GM21786 (cell line): ENCODE measurements around the gene LRRTM4.
"Not testable (repeated sequence)": the region's sequence is repeated elsewhere in the genome, so short reads cannot be mapped to it uniquely, and the experiment has no call there.

Source experiments
- ATAC-seq: cut with Tn5 transposase; IDR thresholded peaks from one replicate; pipeline ENCODE4 v1.9.1; 2021; ENCODE audit not compliant: unreplicated experiment

Gene LRRTM4

DNA sequence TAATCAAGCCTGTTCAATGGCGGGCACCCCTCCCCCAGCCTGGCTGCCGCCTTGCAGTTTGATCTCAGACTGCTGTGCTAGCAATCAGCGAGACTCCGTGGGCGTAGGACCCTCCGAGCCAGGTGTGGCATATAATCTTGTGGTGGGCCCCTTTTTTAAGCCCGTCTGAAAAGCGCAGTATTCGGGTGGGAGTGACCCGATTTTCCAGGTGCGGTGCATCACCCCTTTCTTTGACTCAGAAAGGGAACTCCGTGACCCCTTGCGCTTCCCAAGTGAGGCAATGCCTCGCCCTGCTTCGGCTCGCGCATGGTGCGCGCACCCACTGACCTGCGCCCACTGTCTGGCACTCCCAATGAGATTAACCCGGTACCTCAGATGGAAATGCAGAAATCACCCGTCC is 740.9 kb downstream of the LRRTM4 start:
- not testable (repeated sequence) for ATAC-seq

DNA sequence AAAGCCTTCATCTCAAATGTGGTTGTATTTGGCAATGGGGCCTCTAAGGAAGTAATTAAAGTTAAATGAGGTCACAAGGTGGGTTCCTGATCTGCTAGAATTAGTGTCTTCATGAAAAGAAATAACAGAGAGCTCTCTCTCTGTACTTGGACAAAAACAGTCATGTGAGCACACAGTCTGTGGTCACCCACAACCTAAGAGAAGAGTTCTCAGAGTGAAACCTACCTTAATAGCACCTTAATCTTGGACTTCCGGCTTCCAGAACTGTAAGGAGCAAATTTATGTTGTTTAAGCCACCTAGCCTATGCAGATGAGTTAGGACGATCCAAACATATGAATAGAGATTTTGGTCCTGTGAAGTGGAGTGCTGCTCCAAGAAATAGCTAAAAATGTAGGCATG is 758.9 kb downstream of the LRRTM4 start:
- ATAC-seq = no peak

DNA sequence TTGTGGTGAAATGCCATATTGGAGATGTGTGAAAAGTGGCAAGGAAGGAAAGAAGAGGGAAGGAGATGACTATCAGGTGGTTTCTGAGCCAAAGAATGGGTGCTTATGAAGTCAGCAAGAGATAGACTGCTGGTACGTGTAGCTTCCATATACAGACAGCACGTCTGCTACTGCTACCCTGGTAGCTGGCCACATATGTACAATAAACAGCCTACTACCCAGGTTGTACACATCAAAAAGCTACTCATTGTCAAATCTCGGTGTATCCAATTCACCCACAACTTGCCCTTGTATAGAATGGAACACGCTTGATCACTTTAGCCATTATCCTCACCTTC is 761.8 kb downstream of the LRRTM4 start:
- no peak for ATAC-seq

DNA sequence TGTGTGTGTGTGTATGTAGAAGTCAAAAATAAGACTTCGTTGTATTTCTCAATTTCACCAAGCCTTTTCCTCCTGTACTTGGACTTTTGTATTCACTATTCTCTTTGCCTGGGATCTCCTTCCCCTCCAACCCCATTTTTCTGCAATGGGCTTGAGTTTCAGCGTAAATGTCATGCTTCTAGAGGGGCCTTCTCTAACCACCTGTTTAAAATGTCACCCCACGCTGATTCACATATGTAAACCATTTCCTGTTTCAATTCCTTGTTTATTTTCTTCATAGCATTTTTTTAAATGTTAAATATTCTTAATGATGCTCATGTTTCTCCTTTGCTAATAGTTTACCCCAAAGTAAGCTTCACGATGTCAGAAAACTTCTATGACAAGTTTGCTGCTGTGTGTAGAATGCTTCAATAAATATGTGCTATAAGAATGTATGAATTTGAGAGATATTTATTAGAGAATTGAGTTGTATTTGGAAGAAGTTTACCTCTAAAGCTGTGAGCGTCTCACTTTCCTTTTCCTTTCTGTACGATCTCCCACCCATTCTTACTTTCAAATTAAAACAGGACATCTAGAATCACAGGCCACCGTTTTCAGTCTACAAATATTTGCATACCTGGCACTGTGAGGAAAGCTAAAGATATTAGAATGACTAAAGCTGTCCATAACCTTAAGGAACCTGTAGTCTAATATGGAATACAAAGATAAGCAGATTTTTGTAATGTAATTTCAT is 762.4 kb downstream of the LRRTM4 start:
- ATAC-seq = no peak

DNA sequence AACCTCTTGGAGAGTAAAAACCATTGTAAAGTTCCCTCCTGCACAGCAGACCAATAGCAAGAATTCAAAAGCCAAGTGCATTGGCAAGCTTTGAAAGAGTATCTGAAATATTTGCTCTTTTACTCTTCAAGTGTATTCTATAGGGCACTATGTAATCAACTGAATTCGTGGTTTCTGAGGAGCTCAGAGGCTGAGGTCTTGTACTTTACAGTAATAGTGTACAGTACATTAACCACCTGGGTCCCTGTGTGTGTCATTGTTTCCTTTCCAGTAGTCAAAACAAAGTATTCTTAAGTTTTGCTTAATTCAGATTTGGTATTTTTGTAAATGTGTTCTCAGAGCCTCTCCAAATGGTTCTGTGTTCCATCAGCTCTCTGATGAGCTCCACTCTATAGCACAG is 769.7 kb downstream of the LRRTM4 start:
- ATAC-seq = no peak

DNA sequence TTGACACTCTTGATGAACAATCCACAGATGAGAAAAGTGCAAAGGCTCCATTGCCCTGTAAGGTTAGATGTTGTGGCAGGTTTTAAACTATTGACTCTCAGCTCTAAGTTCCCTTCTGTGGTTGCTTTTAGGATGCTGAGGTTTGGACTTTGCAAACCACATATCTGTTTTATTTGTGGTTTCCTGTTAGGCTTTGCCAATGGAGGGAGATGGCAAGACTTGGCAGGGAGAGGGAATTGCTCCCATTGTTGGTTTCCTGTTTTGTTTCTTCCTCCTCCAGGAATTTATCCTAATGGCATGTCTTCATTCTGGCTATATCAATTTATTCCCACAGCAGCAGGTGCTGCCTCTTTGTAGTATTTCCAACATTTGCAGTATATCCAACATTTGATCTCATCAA is 772.3 kb downstream of the LRRTM4 start:
- no peak for ATAC-seq

DNA sequence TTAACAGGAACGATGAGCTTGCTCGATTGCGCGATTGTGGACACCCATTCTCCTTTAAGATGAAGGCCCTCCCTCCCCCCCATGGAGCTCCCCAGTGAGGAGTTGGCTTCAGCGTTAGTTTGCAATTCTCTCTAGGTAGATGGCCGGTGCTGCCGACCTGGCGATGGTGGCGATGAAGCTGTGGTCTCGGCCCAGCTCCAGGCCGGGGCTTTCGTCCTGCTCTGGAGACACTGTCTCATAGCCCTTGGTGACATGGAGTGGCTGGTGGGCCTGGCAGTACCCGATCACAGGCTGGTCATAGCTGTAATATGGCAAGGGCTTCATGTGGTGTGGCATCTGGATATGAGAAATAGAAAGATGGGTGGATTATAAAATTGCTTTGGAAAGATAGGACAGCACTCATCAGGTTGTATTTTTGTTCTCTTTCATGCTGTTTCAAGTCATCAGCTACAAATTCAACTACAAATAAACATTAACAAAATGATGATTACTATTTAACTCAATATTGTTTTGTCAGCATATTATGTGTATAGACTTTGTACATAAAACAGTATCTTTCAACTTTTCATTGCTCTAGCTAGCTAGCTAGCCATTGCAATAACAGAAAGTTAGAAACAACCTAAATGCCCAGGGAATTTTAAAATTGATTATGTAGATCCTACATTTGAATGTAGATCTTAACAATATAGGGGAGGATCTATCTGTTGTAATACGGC is 773.4 kb downstream of the LRRTM4 start:
- no peak for ATAC-seq

DNA sequence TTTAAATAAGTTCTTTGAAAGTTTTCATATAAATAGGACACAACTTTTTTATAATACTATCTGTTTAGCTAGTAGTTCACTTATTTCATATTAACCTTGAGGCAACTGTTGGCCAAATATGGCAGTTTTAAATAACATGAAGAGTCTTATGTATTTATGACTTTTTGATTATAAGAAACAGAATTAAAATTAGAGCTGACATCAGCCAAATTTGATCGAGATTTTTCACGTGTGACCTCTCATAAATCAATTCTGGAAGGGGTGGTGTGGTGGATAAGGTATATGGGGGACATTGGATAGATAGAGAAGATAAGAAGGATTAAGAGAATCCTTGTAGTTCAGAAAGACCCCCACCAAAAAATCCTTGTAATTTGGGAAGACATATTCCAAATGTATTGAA is 776.6 kb downstream of the LRRTM4 start:
- ATAC-seq = no peak

DNA sequence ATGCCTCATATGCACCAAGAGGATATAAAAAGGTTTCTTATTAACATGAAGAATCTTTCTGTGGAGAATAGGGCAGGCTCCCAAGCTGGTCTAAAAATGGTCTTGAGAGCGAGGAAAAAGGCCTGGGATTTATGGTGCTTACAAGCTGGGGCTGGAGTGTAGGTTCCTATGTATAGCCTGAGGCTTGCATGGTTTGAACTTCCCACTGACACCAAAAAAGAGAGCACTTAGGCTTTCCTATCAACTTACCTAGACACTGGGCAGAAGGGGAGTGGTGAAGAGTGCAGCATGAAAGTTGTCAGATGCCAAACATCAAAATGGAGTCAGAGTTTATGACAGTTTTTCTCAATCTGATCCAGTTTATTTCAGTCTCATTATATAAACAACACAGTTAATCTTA is 784.6 kb downstream of the LRRTM4 start:
- ATAC-seq = no peak

DNA sequence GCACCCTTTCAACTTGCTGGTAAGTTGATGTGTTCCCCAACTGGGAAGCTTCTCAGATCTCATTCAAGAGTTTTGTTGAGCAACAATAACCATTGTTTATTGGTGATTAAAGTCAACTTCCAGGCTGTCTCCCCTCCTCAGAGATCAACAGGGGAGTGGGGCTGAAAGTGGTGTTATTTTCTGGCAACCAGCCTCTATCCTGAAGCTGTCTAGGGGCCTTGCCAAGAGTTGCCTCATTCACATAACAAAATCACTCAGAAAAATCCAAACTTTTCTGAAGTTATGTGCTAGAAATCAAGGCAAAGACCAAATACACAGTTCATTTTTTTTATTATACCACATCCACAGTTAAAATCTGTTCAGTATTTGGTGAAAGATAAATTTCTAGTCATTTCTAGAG is 788.4 kb downstream of the LRRTM4 start:
- no peak for ATAC-seq

DNA sequence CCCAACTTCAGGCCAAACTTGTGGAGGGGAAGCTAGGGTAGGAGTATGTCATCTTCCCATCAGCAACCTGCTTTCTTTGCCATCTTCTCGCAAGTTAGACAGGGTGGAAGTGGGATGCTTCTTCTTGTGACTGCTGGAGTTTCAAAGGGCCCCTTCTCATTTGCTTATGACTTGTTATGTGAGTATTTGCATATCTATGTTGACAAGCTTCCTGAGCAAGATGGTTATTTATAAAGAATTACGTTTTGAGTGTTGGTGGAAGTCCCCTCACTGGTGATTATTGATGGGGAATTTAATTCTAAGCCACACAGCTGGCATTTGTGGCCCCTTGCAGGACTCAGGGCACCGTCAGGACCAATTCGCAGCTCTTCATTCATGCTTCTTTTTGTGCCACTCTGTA is 791.0 kb downstream of the LRRTM4 start:
- ATAC-seq = no peak

DNA sequence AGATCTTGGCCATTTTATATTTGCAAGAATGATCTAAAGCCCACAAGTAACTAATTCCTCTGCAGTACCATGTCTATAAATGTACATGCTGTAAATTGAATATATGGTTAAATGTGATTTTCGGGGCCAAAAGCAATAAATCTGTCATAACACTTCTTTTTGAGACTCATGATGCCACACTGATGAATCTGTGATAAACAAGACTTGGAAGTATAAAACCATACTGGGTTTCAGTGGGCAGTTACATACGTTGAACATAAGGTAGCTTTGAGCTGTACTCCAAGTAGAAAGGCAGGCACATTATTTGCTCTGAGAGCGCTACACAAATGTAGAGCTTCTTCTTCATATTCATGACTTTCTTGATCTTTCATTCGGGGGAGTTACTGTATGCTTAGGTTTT is 792.2 kb downstream of the LRRTM4 start:
- ATAC-seq = no peak

DNA sequence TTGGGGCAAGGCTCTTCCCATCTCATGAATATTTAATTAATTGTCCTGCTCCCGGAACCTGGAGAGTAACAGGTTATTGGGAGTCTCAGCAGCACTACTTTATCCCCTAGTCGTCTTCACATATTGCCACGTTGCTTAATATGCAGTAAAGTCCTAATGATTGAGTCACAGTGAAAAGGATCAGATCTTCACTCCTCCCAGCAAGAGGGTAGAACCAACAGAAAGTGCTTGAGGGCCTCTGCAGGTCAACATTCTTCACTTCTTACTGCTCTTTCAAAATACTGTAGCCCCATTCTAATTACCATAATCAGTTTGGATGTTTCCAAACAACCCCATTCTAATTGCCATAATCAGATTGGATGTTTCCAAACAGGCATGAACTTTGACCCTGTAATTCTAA is 801.0 kb downstream of the LRRTM4 start:
- no peak for ATAC-seq

DNA sequence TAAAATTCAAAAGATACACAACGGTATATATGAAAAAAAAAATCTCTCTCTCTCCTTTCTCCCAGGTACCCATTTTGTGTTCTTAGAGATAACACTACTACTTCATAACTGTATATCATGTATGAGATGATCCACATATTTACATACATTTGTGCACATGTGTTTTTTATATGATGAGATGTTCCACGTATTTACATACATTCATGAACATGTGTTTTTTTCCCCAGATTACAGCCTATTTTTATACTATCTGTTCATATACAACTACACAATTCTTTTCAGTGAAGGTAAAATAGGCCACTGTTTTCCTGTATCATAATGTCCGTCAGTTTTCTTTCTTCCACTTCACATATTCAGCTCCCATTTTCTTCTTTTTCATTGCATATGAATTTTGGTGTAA is 808.9 kb downstream of the LRRTM4 start:
- ATAC-seq = no peak

DNA sequence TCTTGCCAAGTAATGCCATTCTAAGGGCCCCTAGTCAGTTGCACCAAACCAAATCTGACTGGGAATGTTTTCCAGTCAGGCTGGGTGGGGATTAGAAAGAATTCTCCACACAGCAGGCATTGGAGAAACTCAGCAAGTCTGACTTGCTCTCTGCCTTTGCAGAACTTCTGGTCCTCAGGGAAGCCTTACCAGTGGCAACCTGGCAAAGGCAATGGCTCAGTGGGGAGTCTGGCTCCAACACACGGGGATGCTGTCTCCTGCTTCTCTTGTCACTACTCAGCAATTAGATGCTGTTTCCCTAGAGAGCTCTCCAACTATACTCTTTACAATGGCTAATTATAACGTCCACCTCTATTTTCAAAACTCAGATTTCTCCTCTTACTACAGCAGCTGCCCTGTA is 810.7 kb downstream of the LRRTM4 start:
- ATAC-seq = no peak

DNA sequence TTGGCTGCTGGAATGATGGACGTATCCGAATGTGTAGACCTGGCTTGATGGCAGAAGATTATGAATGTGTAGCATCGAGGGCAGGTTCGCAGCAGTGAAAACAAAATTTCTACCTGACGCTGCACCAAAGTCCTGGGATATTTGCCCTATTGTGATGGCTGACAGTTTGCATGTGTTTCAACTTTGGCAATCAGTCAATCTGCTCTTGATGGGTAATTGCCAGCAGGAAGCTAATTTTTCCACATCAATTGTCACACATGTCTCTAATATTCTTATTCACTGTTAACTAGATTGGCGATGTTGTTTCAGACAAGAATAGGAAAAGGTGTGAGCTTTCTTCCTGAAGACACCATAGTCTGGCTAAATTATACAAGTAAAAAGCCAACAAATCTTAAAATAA is 821.3 kb downstream of the LRRTM4 start:
- ATAC-seq = no peak

DNA sequence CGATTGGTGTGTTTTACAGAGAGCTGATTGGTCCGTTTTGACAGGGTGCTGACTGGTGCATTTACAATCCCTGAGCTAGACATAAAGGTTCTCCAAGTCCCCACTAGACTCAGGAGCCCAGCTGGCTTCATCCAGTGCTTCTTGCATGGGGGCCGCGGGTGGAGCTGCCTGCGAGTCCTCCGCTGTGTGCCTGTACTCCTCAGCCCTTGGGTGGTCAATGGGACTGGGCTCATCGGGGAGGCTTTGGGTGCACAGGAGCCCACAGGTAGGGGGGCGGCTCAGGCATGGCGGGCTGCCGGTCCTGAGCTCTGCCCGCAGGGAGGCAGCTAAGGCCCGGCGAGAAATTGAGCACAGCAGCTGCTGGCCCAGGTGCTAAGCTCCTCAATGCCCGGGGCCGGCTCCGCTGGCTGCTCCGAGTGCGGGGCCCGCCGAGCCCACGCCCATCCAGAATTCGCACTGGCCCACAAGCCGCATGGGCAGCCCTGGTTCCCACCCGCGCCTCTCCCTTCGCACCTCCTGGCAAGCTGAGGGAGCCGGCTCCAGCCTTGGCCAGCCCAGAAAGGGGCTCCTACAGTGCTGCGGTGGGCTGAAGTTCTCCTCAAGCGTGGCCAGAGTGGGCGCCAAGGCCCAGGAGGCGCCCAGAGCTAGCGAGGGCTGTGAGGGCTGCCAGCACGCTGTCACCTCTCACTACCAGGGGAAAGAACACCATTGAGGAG is 824.0 kb downstream of the LRRTM4 start:
- not testable (repeated sequence) for ATAC-seq
